ENCODE measurements around the gene E2F6. TPM values are rescaled to one million over a fixed set of nuclear protein-coding genes. Genes with fewer than 3 reads are reported as not detected.

E2F6 gene
- total RNA-seq, 4 donors from 2014 or later, result 6.0 to 19.8 (median 6.9) TPM

- Histone ChIP-seq H3K4me3 (peak overlapping the region in 3 of 4 donors; percentile 23 to 52 (median 29)), H3K36me3 (no peaks in the 10 kb centered on the region), H3K9me3 (no peaks in the 10 kb centered on the region), H3K27me3 (no peaks in the 10 kb centered on the region), H3K4me1 (peaks cover 0 to 33% (median 18%) of the 10 kb centered on the region in 4 donors), H3K27ac (peak overlapping the region in 3 of 4 donors; percentile 4 to 58 (median 49))
- in situ Hi-C loops (cut with MboI; ENCODE audit: low pct_ligation_motif_present in 1 of 4, low pct_unique_long_range_greater_than_20kb in 1 of 4, low sequenced_read_pairs in 3 of 4) (loop anchor here (10.0 to 25.0 kb wide), 4 partner anchors 175 to 575 kb away; a partner anchor contains a TSS), intact Hi-C loops (cut with DNase I; ENCODE audit: low total_unique reads) (no loop called here)
- DNase-seq, result peak; percentile 66
- TF ChIP-seq CTCF (IDR thresholded peaks at IDR 0.05) (peak; percentile 74 to 93 (median 84)), EP300 (IDR thresholded peaks at IDR 0.05; ENCODE audit: low read depth) (no peak), POLR2AphosphoS5 (IDR thresholded peaks at IDR 0.05) (no peak)
- 5 to 21% methylated on average over 10 to 11 of the region's 11 CpGs for WGBS, 2 donors (ENCODE audit: low coverage in 1 of 2)
Observed at GRCh38 chr2:11411768-11412448, 54.1 kb downstream of the E2F6 start.

- no peaks in the 10 kb centered on the region for H3K9me3 ChIP-seq
- intact Hi-C loops (cut with DNase I; ENCODE audit: low total_unique reads) (no loop called here), in situ Hi-C loops (cut with MboI; ENCODE audit: low pct_ligation_motif_present in 1 of 4, low pct_unique_long_range_greater_than_20kb in 1 of 4, low sequenced_read_pairs in 3 of 4) (loop anchor here (10.0 to 25.0 kb wide), 4 partner anchors 174 to 574 kb away; a partner anchor contains a TSS)
- H3K4me1 ChIP-seq, result peaks cover 5 to 40% (median 25%) of the 10 kb centered on the region in 4 donors
- DNase-seq, result no peak
- no peaks in the 10 kb centered on the region for H3K27me3 ChIP-seq
- 100% methylated on average over 1 of the region's 1 CpG; no CpG with 5 or more reads in 1 of the 2 donors for WGBS, 2 donors (ENCODE audit: low coverage in 1 of 2)
- peak overlapping the region in 3 of 4 donors; percentile 23 to 52 (median 29) for H3K4me3 ChIP-seq
- TF ChIP-seq CTCF (IDR thresholded peaks at IDR 0.05) (no peak), POLR2AphosphoS5 (IDR thresholded peaks at IDR 0.05) (no peak), EP300 (IDR thresholded peaks at IDR 0.05; ENCODE audit: low read depth) (no peak), POLR2A (IDR thresholded peaks at IDR 0.05) (no peak)
- peak overlapping the region in 3 of 4 donors; percentile 4 to 58 (median 49) for H3K27ac ChIP-seq
- no peaks in the 10 kb centered on the region for H3K36me3 ChIP-seq
Observed at GRCh38 chr2:11411244-11411643, 54.7 kb downstream of the E2F6 start.

GRCh38 chr2:11410101-11410500, 55.9 kb downstream of the E2F6 start:
- no peaks in the 10 kb centered on the region for H3K9me3 ChIP-seq
- H3K4me3 ChIP-seq, result no peak overlapping the region
- DNase-seq, result no peak
- TF ChIP-seq POLR2A (IDR thresholded peaks at IDR 0.05), result no peak
- no peak for TF ChIP-seq CTCF (IDR thresholded peaks at IDR 0.05)
- no peaks in the 10 kb centered on the region for H3K36me3 ChIP-seq
- no peak overlapping the region for H3K27ac ChIP-seq
- intact Hi-C loops (cut with DNase I; ENCODE audit: low total_unique reads), result no loop called here
- no peaks in the 10 kb centered on the region for H3K27me3 ChIP-seq
- in situ Hi-C loops (cut with MboI; ENCODE audit: low pct_ligation_motif_present in 1 of 4, low pct_unique_long_range_greater_than_20kb in 1 of 4, low sequenced_read_pairs in 3 of 4), result loop anchor here (10.0 to 25.0 kb wide), 4 partner anchors 173 to 573 kb away; a partner anchor contains a TSS
- H3K4me1 ChIP-seq, result peaks cover 5 to 51% (median 35%) of the 10 kb centered on the region in 4 donors
- 86 to 87% methylated on average over 5 of the region's 5 CpGs for WGBS, 2 donors (ENCODE audit: low coverage in 1 of 2)

GRCh38 chr2:11409572-11409959, 56.4 kb downstream of the E2F6 start:
- in situ Hi-C loops (cut with MboI; ENCODE audit: low pct_ligation_motif_present in 1 of 4, low pct_unique_long_range_greater_than_20kb in 1 of 4, low sequenced_read_pairs in 3 of 4) (loop anchor here in 3 of 4 donors (10.0 to 25.0 kb wide), 4 partner anchors 65 to 572 kb away; partner anchors contain the start of gene ROCK2 (in 1 of the 3)), intact Hi-C loops (cut with DNase I; ENCODE audit: low total_unique reads) (no loop called here)
- WGBS, 2 donors (ENCODE audit: low coverage in 1 of 2), result 86 to 100% methylated on average over 1 of the region's 1 CpG
- Histone ChIP-seq H3K9me3 (no peaks in the 10 kb centered on the region), H3K36me3 (no peaks in the 10 kb centered on the region), H3K27ac (no peak overlapping the region), H3K27me3 (no peaks in the 10 kb centered on the region), H3K4me1 (peaks cover 5 to 57% (median 39%) of the 10 kb centered on the region in 4 donors), H3K4me3 (no peak overlapping the region)
- no peak for DNase-seq
- no peak for TF ChIP-seq CTCF (IDR thresholded peaks at IDR 0.05)
- no peak for TF ChIP-seq POLR2AphosphoS5 (IDR thresholded peaks at IDR 0.05)
- TF ChIP-seq POLR2A (IDR thresholded peaks at IDR 0.05), result no peak
- no peak for TF ChIP-seq EP300 (IDR thresholded peaks at IDR 0.05; ENCODE audit: low read depth)
